ENCODE measurements around the gene CDH4. TPM values are rescaled to one million over a fixed set of nuclear protein-coding genes. Genes with fewer than 3 reads are reported as not detected.

The CDH4 gene
- total RNA-seq, 1 experiment from 2014 or later = 5.3 TPM

DNA sequence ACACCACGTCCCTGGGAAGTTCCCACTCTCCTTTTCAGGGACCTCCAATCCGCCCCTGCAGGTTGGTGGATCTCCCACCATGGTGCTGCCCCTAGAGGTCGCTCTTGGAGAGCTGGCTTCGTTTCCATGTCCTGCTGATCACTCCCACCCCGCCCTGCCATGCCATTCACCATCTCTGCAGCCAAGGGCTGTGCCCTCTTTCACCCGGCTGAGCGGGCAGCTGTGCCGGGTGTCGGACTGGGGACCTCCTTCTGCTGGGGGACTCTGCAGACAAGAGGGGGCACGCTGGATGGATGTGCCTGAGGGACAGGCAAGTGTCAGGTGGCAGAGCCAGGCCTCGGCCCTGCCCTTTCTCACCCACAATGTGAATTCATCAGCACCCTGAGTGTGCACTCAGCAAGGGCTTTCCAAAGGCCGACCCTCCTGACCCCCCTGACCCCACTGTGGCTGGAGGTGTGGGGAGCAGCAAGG lies 347.0 kb downstream of the CDH4 start:
- peak; percentile 75 for ATAC-seq
- no peak overlapping the region for H3K27ac Mint-ChIP-seq

DNA sequence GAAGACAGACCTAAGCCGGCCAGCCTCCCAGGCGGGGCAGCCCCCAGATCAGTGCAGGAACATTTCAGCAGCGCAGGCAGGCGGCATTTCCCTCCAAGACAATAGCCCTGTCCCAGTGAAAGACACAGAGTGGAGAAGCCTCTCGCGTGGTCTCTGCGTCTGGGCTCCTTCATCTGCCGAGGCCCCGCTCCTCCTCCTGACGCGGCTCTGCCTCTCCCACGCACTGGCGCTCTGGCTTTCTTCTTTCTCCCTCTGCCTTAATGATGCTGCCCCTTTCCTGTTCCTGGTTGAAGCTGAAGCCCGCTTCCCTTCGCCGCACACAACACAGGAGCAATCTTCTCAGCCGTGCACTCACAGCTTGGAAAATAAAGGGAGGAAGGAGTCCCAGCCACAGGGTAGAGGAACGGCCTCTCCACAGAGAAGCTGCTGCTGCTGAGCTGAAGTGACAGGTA lies 347.5 kb downstream of the CDH4 start:
- no peak for ATAC-seq
- Mint-ChIP-seq H3K4me3 (no peak overlapping the region), H3K9me3 (peaks cover 37% of the 10 kb centered on the region), H3K27ac (no peak overlapping the region), H3K27me3 (ENCODE audit: low read depth) (peaks cover 31% of the 10 kb centered on the region), H3K4me1 (no peaks in the 10 kb centered on the region), H3K36me3 (peaks cover 19% of the 10 kb centered on the region)
- no peak for DNase-seq (ENCODE audit: low spot score)
- POLR2A ChIA-PET = no interaction called here
- CTCF ChIA-PET = interaction anchor here (0.9 to 1.4 kb wide), 7 partner anchors 16 to 315 kb away, joined by 3 to 7 read pairs (median 4); no protein-coding TSS in a partner anchor
- TF ChIP-seq EMX1 (CRISPR knock-in tag; IDR thresholded peaks at IDR 0.05) (no peak), CREB1 (CRISPR knock-in tag; IDR thresholded peaks at IDR 0.05) (no peak), ZNF138 (CRISPR knock-in tag; conservative IDR thresholded peaks at IDR 0.05) (no peak), TP53 (CRISPR knock-in tag; IDR thresholded peaks at IDR 0.05) (no peak), NR2C2 (CRISPR knock-in tag; IDR thresholded peaks at IDR 0.05) (no peak), ZNF232 (CRISPR knock-in tag; IDR thresholded peaks at IDR 0.05) (no peak), MXD4 (CRISPR knock-in tag; IDR thresholded peaks at IDR 0.05; ENCODE audit: borderline replicate concordance) (no peak)
- TF ChIP-seq, protein P1, sequence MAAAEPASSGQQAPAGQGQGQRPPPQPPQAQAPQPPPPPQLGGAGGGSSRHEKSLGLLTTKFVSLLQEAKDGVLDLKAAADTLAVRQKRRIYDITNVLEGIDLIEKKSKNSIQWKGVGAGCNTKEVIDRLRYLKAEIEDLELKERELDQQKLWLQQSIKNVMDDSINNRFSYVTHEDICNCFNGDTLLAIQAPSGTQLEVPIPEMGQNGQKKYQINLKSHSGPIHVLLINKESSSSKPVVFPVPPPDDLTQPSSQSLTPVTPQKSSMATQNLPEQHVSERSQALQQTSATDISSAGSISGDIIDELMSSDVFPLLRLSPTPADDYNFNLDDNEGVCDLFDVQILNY (CRISPR knock-in tag; IDR thresholded peaks at IDR 0.05) = no peak
- TF ChIP-seq, protein P2, sequence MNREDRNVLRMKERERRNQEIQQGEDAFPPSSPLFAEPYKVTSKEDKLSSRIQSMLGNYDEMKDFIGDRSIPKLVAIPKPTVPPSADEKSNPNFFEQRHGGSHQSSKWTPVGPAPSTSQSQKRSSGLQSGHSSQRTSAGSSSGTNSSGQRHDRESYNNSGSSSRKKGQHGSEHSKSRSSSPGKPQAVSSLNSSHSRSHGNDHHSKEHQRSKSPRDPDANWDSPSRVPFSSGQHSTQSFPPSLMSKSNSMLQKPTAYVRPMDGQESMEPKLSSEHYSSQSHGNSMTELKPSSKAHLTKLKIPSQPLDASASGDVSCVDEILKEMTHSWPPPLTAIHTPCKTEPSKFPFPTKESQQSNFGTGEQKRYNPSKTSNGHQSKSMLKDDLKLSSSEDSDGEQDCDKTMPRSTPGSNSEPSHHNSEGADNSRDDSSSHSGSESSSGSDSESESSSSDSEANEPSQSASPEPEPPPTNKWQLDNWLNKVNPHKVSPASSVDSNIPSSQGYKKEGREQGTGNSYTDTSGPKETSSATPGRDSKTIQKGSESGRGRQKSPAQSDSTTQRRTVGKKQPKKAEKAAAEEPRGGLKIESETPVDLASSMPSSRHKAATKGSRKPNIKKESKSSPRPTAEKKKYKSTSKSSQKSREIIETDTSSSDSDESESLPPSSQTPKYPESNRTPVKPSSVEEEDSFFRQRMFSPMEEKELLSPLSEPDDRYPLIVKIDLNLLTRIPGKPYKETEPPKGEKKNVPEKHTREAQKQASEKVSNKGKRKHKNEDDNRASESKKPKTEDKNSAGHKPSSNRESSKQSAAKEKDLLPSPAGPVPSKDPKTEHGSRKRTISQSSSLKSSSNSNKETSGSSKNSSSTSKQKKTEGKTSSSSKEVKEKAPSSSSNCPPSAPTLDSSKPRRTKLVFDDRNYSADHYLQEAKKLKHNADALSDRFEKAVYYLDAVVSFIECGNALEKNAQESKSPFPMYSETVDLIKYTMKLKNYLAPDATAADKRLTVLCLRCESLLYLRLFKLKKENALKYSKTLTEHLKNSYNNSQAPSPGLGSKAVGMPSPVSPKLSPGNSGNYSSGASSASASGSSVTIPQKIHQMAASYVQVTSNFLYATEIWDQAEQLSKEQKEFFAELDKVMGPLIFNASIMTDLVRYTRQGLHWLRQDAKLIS (CRISPR knock-in tag; IDR thresholded peaks at IDR 0.05; ENCODE audit: borderline replicate concordance) = no peak
- TF ChIP-seq, protein P3, sequence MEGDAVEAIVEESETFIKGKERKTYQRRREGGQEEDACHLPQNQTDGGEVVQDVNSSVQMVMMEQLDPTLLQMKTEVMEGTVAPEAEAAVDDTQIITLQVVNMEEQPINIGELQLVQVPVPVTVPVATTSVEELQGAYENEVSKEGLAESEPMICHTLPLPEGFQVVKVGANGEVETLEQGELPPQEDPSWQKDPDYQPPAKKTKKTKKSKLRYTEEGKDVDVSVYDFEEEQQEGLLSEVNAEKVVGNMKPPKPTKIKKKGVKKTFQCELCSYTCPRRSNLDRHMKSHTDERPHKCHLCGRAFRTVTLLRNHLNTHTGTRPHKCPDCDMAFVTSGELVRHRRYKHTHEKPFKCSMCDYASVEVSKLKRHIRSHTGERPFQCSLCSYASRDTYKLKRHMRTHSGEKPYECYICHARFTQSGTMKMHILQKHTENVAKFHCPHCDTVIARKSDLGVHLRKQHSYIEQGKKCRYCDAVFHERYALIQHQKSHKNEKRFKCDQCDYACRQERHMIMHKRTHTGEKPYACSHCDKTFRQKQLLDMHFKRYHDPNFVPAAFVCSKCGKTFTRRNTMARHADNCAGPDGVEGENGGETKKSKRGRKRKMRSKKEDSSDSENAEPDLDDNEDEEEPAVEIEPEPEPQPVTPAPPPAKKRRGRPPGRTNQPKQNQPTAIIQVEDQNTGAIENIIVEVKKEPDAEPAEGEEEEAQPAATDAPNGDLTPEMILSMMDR (IDR thresholded peaks at IDR 0.05) = no peak
- TF ChIP-seq, protein P4, sequence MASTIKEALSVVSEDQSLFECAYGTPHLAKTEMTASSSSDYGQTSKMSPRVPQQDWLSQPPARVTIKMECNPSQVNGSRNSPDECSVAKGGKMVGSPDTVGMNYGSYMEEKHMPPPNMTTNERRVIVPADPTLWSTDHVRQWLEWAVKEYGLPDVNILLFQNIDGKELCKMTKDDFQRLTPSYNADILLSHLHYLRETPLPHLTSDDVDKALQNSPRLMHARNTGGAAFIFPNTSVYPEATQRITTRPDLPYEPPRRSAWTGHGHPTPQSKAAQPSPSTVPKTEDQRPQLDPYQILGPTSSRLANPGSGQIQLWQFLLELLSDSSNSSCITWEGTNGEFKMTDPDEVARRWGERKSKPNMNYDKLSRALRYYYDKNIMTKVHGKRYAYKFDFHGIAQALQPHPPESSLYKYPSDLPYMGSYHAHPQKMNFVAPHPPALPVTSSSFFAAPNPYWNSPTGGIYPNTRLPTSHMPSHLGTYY (CRISPR knock-in tag; IDR thresholded peaks at IDR 0.05) = no peak
- TF ChIP-seq, protein P5, sequence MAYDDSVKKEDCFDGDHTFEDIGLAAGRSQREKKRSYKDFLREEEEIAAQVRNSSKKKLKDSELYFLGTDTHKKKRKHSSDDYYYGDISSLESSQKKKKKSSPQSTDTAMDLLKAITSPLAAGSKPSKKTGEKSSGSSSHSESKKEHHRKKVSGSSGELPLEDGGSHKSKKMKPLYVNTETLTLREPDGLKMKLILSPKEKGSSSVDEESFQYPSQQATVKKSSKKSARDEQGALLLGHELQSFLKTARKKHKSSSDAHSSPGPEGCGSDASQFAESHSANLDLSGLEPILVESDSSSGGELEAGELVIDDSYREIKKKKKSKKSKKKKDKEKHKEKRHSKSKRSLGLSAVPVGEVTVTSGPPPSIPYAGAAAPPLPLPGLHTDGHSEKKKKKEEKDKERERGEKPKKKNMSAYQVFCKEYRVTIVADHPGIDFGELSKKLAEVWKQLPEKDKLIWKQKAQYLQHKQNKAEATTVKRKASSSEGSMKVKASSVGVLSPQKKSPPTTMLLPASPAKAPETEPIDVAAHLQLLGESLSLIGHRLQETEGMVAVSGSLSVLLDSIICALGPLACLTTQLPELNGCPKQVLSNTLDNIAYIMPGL (CRISPR knock-in tag; IDR thresholded peaks at IDR 0.05) = no peak
- TF ChIP-seq, protein P6, sequence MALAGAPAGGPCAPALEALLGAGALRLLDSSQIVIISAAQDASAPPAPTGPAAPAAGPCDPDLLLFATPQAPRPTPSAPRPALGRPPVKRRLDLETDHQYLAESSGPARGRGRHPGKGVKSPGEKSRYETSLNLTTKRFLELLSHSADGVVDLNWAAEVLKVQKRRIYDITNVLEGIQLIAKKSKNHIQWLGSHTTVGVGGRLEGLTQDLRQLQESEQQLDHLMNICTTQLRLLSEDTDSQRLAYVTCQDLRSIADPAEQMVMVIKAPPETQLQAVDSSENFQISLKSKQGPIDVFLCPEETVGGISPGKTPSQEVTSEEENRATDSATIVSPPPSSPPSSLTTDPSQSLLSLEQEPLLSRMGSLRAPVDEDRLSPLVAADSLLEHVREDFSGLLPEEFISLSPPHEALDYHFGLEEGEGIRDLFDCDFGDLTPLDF (CRISPR knock-in tag; IDR thresholded peaks at IDR 0.05) = no peak
- TF ChIP-seq, protein P7, sequence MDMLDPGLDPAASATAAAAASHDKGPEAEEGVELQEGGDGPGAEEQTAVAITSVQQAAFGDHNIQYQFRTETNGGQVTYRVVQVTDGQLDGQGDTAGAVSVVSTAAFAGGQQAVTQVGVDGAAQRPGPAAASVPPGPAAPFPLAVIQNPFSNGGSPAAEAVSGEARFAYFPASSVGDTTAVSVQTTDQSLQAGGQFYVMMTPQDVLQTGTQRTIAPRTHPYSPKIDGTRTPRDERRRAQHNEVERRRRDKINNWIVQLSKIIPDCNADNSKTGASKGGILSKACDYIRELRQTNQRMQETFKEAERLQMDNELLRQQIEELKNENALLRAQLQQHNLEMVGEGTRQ (CRISPR knock-in tag; IDR thresholded peaks at IDR 0.05) = no peak

More for the DNA sequence above, 347.0 kb downstream of the CDH4 start:
- Mint-ChIP-seq H3K9me3 (peaks cover 32% of the 10 kb centered on the region), H3K4me3 (no peak overlapping the region), H3K36me3 (peaks cover 19% of the 10 kb centered on the region), H3K27me3 (ENCODE audit: low read depth) (peaks cover 26% of the 10 kb centered on the region), H3K4me1 (no peaks in the 10 kb centered on the region)
- POLR2A ChIA-PET = no interaction called here
- peak; percentile 69 for DNase-seq (ENCODE audit: low spot score)
- TF ChIP-seq, protein P3 (IDR thresholded peaks at IDR 0.05) = peak; percentile 58
- TF ChIP-seq ZBTB21 (CRISPR knock-in tag; IDR thresholded peaks at IDR 0.05; ENCODE audit: borderline replicate concordance) = no peak
- CTCF ChIA-PET = interaction anchor here (0.6 to 1.4 kb wide), 8 partner anchors 15 to 314 kb away, joined by 3 to 7 read pairs (median 4); no protein-coding TSS in a partner anchor
